HCT116 (cell line): ENCODE data around the gene TMPO. TPM values are rescaled to one million over a fixed set of nuclear protein-coding genes. Genes with fewer than 3 reads are reported as not detected.
A peak's percentile ranks its signal among the peaks of the same experiment; 100 is the strongest.

Source experiments
- ATAC-seq: fragments of 200-7000 bp; cut with Tn5 transposase; 2 replicates; pipeline ENCODE4 v1.9.1; 2020; ENCODE audit warnings: mild to moderate bottlenecking, moderate library complexity
- BruUV-seq: library from RNA; stranded (reverse); fragments of 400-500 nt; replicated peaks from 2 replicates; lab custom pipeline; 2021; lab: Mats Ljungman, UMichigan
- CTCF ChIA-PET: fragments of 300-600 bp; sonication (Branson Sonifier 250); formaldehyde crosslinking; loops from one replicate; lab custom pipeline; 2021; ENCODE audit warnings: antibody characterized with exemption; lab: Charles Lee
- POLR2A ChIA-PET: fragments of 300-600, 350-600 bp; sonication (Branson Sonifier 250); formaldehyde crosslinking; loops from one replicate; lab custom pipeline; 2021; ENCODE audit warnings: antibody characterized with exemption; lab: Charles Lee
- RAD21 ChIA-PET, 2 experiments: fragments of 300-600 bp; sonication (Branson Sonifier 250); formaldehyde crosslinking; loops; one replicate each; lab custom pipeline; 2023; ENCODE audit warnings: low total read pairs in 2 of 2; ENCODE audit not compliant: uncharacterized antibody in 2 of 2, unreplicated experiment in 2 of 2, low non-redundant PET in 1 of 2; lab: Charles Lee
- DNase-seq: peaks from one replicate; pipeline ENCODE4 v3.0.0-alpha.2; 2010; ENCODE audit warnings: low read depth, low spot score
- H2AFZ ChIP-seq: fragments of 200-600 bp; shearing (Covaris generic), sonication (generic); 2 replicates; pipeline ENCODE4 v1.6.1; 2017; ENCODE audit warnings: low read depth, mixed run types, mixed read lengths, antibody characterized with exemption, low read length; ENCODE audit not compliant: poor library complexity, severe bottlenecking
- H3K27ac ChIP-seq: 2 replicates; pipeline ENCODE4 v1.5.1; 2012; ENCODE audit warnings: low read depth, low read length
- H3K27me3 ChIP-seq: fragments of 200-600 bp; sonication (generic); 2 replicates; pipeline ENCODE4 v1.6.1; 2016; ENCODE audit warnings: mixed run types, low read length, mixed read lengths; ENCODE audit not compliant: insufficient read depth
- H3K36me3 ChIP-seq, 2 experiments: fragments of 200-500 bp in 1 of 2; fragments of 200-600 bp in 1 of 2; sonication (Bioruptor generic) in 1 of 2; sonication (generic) in 1 of 2; 2 replicates each; pipeline versions ENCODE4 v1.5.1 to v1.6.1; 2014 to 2016; ENCODE audit warnings: low read length in 2 of 2, inconsistent platforms in 1 of 2, mixed read lengths in 1 of 2, mixed run types in 1 of 2; ENCODE audit not compliant: insufficient read depth in 2 of 2, control insufficient read depth in 1 of 2
- H3K4me1 ChIP-seq, 2 experiments: fragments of 200-600 bp in 1 of 2; sonication (generic) in 1 of 2; 2 replicates each; pipeline versions ENCODE4 v1.5.1 to v1.6.1; 2012 to 2017; ENCODE audit warnings: low read length in 2 of 2, inconsistent platforms in 1 of 2, mild to moderate bottlenecking in 1 of 2, mixed read lengths in 1 of 2, mixed run types in 1 of 2, moderate library complexity in 1 of 2; ENCODE audit not compliant: insufficient read depth in 2 of 2, control insufficient read depth in 1 of 2
- H3K4me2 ChIP-seq: fragments of 200-600 bp; sonication (generic); 2 replicates; pipeline ENCODE4 v1.6.1; 2017; ENCODE audit warnings: mixed run types, low read length, mixed read lengths
- H3K4me3 ChIP-seq, 2 experiments: fragments of 200-600 bp in 1 of 2; sonication (generic) in 1 of 2; replicated peaks in 1 of 2; 2 replicates each; pipeline ENCODE4 v1.5.1; 2011 to 2016; ENCODE audit warnings: low read length in 2 of 2, control low read depth in 1 of 2, low read depth in 1 of 2, mild to moderate bottlenecking in 1 of 2, mixed read lengths in 1 of 2, mixed run types in 1 of 2
- H3K79me2 ChIP-seq: fragments of 200-600 bp; sonication (generic); 2 replicates; pipeline ENCODE4 v1.6.1; 2017; ENCODE audit warnings: mild to moderate bottlenecking, mixed run types, low read length, moderate library complexity, mixed read lengths; ENCODE audit not compliant: insufficient read depth
- H3K9ac ChIP-seq: fragments of 200-600 bp; sonication (generic); 2 replicates; pipeline ENCODE4 v1.6.1; 2016; ENCODE audit warnings: low read length, mixed read lengths
- H3K9me2 ChIP-seq: fragments of 200-600 bp; sonication (generic), shearing (Covaris generic); 2 replicates; pipeline ENCODE4 v1.6.1; 2017; ENCODE audit warnings: mixed run types, mild to moderate bottlenecking, moderate library complexity; ENCODE audit not compliant: insufficient read depth
- H3K9me3 ChIP-seq, 2 experiments: fragments of 200-500 bp in 1 of 2; fragments of 200-600 bp in 1 of 2; sonication (Bioruptor generic) in 1 of 2; sonication (generic) in 1 of 2; 2 replicates each; pipeline ENCODE4 v1.6.1; 2014 to 2017; ENCODE audit warnings: low read length in 2 of 2, mixed read lengths in 2 of 2, inconsistent platforms in 1 of 2, low read depth in 1 of 2, mild to moderate bottlenecking in 1 of 2, mixed run types in 1 of 2, moderate library complexity in 1 of 2; ENCODE audit not compliant: control insufficient read depth in 1 of 2, insufficient read depth in 1 of 2
- H4K20me1 ChIP-seq: fragments of 200-600 bp; sonication (generic), shearing (Covaris generic); 2 replicates; pipeline ENCODE4 v1.6.1; 2017; ENCODE audit warnings: mixed run types, mild to moderate bottlenecking, moderate library complexity; ENCODE audit not compliant: insufficient read depth
- CBX3 ChIP-seq: IDR thresholded peaks from 2 replicates; pipeline ENCODE4 v1.6.1; 2012; ENCODE audit warnings: low read depth
- EGR1 ChIP-seq: IDR thresholded peaks from 2 replicates; pipeline ENCODE4 v1.6.1; 2012; ENCODE audit warnings: low read depth
- EZH2 ChIP-seq: fragments of 200-600 bp; sonication (generic); IDR thresholded peaks from 2 replicates; pipeline ENCODE4 v1.6.1; 2017; ENCODE audit warnings: antibody characterized with exemption, mixed run types
- EZH2phosphoT487 ChIP-seq: fragments of 200-600 bp; IDR thresholded peaks from 2 replicates; pipeline ENCODE4 v1.6.1; 2018; ENCODE audit warnings: antibody characterized with exemption, borderline replicate concordance
- POLR2AphosphoS5 ChIP-seq: IDR thresholded peaks from 2 replicates; pipeline ENCODE4 v1.6.1; 2011; ENCODE audit warnings: mild to moderate bottlenecking, low read depth, low read length, moderate library complexity
- RAD21 ChIP-seq: IDR thresholded peaks from 2 replicates; pipeline ENCODE4 v1.6.1; 2012; ENCODE audit warnings: low read depth, mild to moderate bottlenecking
- ZFX ChIP-seq: fragments of 450-650 bp; IDR thresholded peaks from 2 replicates; pipeline ENCODE4 v1.6.1; 2017
- intact Hi-C: fragments of 100-400 bp; cut with micrococcal nuclease; formaldehyde crosslinking; loops from 2 replicates; pipeline ENCODE4 v1.10.0; 2022
- total RNA-seq: library from RNA; stranded (reverse); gene quantifications from one replicate; pipeline ENCODE4 v1.2.1, GENCODE V29; 2021; ENCODE audit not compliant: unreplicated experiment
- TF ChIP-seq, protein P1 (sequence below), 3 experiments: fragments of 200-600 bp in 1 of 3; sonication (generic) in 1 of 3; IDR thresholded peaks in 2 of 3; conservative IDR thresholded peaks in 1 of 3; 2 replicates each; pipeline ENCODE4 v1.5.1; 2012 to 2017; ENCODE audit warnings: low read depth in 2 of 3, low read length in 2 of 3, antibody characterized with exemption in 1 of 3, borderline replicate concordance in 1 of 3, control low read depth in 1 of 3, mild to moderate bottlenecking in 1 of 3, mixed read lengths in 1 of 3, mixed run types in 1 of 3, moderate library complexity in 1 of 3; ENCODE audit not compliant: insufficient read depth in 1 of 3
- TF ChIP-seq, protein P2 (sequence below): IDR thresholded peaks from 2 replicates; pipeline ENCODE4 v1.6.1; 2012

TMPO gene
- total RNA-seq, 1 experiment from 2014 or later, result 207 TPM

DNA sequence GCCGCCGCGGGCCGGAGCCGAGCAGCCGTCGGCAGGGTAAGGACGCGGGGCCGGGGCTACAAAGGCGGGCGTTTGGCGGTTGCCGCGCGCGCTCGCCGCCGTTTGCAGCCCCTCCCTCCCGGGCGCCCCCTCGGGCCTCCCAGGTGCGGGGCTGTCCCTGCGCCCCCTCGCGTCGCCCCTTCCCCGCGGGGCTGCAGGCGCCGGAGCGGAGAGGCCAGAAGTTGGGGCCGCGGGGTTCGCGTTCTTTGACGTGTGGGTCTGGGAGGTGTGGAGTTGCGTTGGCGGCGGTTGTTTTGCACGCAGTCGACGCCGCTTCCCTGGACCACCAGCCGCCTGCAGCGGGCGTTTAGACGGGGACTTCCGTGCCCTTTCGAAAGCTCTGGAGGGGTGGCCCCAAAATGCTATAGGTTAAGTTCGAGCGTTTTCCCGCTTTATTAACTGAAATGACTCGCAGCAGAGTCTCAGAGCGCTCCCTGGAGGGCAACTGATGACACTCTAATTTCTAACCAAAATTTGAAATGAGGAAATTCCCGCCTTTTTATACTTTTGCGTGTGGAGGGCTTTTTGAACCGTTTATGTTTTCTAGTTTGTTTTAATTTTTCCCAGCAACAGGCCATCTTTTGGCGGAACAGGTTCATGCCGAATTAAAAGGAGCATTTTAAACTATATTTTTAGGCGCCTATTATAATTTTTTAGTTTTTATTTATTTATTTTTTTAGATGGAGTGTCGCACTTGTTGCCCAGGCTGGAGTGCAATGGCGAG is 902 bp downstream of the TMPO start:
- Histone ChIP-seq H4K20me1 (peaks cover 2% of the 10 kb centered on the region; the same call in 1 of the 2 replicates), H3K9ac (peak overlapping the region; percentile 99), H3K27me3 (no peaks in the 10 kb centered on the region), H3K9me2 (no peaks in the 10 kb centered on the region), H3K27ac (peak overlapping the region; percentile 98), H3K4me3 (peak overlapping the region; percentile 75 to 85), H3K36me3 (0 out of 4 replicates have a peak, but pooled peaks cover 0 to 2% of the 10 kb centered on the region in 2 experiments), H2AFZ (no peak overlapping the region), H3K79me2 (peaks cover 71% of the 10 kb centered on the region), H3K9me3 (no peaks in the 10 kb centered on the region), H3K4me2 (peak overlapping the region; percentile 77), H3K4me1 (peaks cover 8 to 18% of the 10 kb centered on the region in 2 experiments)
- ChIA-PET RAD21 (no interaction called here), CTCF (interaction anchor here (1.1 to 2.7 kb wide), 3 partner anchors 16 to 119 kb away, joined by 3 to 10 read pairs (median 4); no protein-coding TSS in a partner anchor), POLR2A (interaction anchor here (1.3 kb wide), 1 partner anchor 15 kb away, joined by 3 read pairs; no protein-coding TSS in a partner anchor)
- BruUV-seq, result no TSS peak
- peak; percentile 60 for ATAC-seq
- TF ChIP-seq POLR2AphosphoS5 (peak; percentile 58), EZH2 (no peak), RAD21 (peak; percentile 89), EZH2phosphoT487 (no peak), ZFX (peak; percentile 43; the same call in 1 of the 2 replicates), CBX3 (0 out of 2 replicates have a peak, but pooled peaks have one; percentile 10), EGR1 (no peak)
- TF ChIP-seq, protein P1, sequence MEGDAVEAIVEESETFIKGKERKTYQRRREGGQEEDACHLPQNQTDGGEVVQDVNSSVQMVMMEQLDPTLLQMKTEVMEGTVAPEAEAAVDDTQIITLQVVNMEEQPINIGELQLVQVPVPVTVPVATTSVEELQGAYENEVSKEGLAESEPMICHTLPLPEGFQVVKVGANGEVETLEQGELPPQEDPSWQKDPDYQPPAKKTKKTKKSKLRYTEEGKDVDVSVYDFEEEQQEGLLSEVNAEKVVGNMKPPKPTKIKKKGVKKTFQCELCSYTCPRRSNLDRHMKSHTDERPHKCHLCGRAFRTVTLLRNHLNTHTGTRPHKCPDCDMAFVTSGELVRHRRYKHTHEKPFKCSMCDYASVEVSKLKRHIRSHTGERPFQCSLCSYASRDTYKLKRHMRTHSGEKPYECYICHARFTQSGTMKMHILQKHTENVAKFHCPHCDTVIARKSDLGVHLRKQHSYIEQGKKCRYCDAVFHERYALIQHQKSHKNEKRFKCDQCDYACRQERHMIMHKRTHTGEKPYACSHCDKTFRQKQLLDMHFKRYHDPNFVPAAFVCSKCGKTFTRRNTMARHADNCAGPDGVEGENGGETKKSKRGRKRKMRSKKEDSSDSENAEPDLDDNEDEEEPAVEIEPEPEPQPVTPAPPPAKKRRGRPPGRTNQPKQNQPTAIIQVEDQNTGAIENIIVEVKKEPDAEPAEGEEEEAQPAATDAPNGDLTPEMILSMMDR (IDR thresholded peaks at IDR 0.05 in 2 of 3, conservative IDR thresholded peaks at IDR 0.05 in 1 of 3; ENCODE audit: borderline replicate concordance in 1 of 3, insufficient read depth in 1 of 3, low read depth in 2 of 3, low read length in 2 of 3), result peak; percentile 58 to 82 (median 73)
- TF ChIP-seq, protein P2, sequence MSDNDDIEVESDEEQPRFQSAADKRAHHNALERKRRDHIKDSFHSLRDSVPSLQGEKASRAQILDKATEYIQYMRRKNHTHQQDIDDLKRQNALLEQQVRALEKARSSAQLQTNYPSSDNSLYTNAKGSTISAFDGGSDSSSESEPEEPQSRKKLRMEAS, result peak; percentile 76
- intact Hi-C loops, result loop anchor here (1.0 kb wide), 2 partner anchors 25 to 92 kb away; no protein-coding TSS in a partner anchor
- DNase-seq, result peak; percentile 74
